Measurements from ENCODE around the gene BCL7A. TPM values are rescaled to one million over a fixed set of nuclear protein-coding genes. Genes with fewer than 3 reads are reported as not detected.
A peak's percentile ranks its signal among the peaks of the same experiment; 100 is the strongest.

The BCL7A gene
- polyA plus RNA-seq, 1 of the 3 experiments (the other 2 are of a cell fraction): 34.0 TPM

GRCh38 chr12:122064025-122064777 is 42.5 kb downstream of the BCL7A start:
- WGBS (ENCODE audit: low lambda C conversion rate): 62% methylated on average over 9 of the region's 14 CpGs
- Histone ChIP-seq H3K9me2 (no peaks in the 10 kb centered on the region), H3K4me3 (ENCODE audit: low read depth in 2 of 2, low read length in 1 of 2) (peak overlapping the region; percentile 9 to 18; a peak in 2 of 4 replicates), H3K9me3 (no peaks in the 10 kb centered on the region), H3K27me3 (ENCODE audit: insufficient read depth) (no peaks in the 10 kb centered on the region), H2AFZ (ENCODE audit: low read depth) (no peak overlapping the region), H3K4me1 (ENCODE audit: control insufficient read depth in 1 of 2, insufficient read depth in 2 of 2, low read depth in 1 of 2, low read length in 1 of 2) (peaks cover 28 to 30% of the 10 kb centered on the region in 2 experiments; a peak in 3 of 4 replicates), H3K79me2 (ENCODE audit: insufficient read depth) (peaks cover 4% of the 10 kb centered on the region; the same call in 1 of the 2 replicates), H3K27ac (ENCODE audit: low read depth in 2 of 2, low read length in 1 of 2) (peak overlapping the region; percentile 79 to 93), H4K20me1 (ENCODE audit: insufficient read depth) (no peaks in the 10 kb centered on the region), H3K36me3 (replicated peaks in 1 of 2; ENCODE audit: control insufficient read depth in 1 of 2, insufficient read depth in 2 of 2, low read length in 1 of 2) (peaks cover 3 to 18% of the 10 kb centered on the region in 2 experiments), H3K4me2 (peak overlapping the region; percentile 78), H3K9ac (peak overlapping the region; percentile 52), H3F3A (replicated peaks; ENCODE audit: insufficient read depth) (peaks cover 33% of the 10 kb centered on the region)
- ChIA-PET CTCF (interaction anchor here (0.9 to 4.9 kb wide), 4 partner anchors 10 to 59 kb away, joined by 3 to 33 read pairs (median 16); partner anchors contain the start of gene MLXIP), POLR2A (interaction anchor here (0.7 kb wide), 1 partner anchor 10 kb away, joined by 4 read pairs; no protein-coding TSS in a partner anchor)
- DNase-seq: peak; percentile 92
- peak; percentile 63 for TF ChIP-seq CTCF (IDR thresholded peaks at IDR 0.05)
- TF ChIP-seq CHD2 (IDR thresholded peaks at IDR 0.05; ENCODE audit: low read length, partially characterized antibody): peak; percentile 40
- no peak for TF ChIP-seq FOSL2 (IDR thresholded peaks at IDR 0.05; ENCODE audit: borderline replicate concordance, low read depth)
- 0 out of 2 replicates have a peak, but pooled peaks have one; percentile 27 for TF ChIP-seq SMC3 (IDR thresholded peaks at IDR 0.05; ENCODE audit: low read depth, low read length)
- no peak for TF ChIP-seq EZH2phosphoT487 (IDR thresholded peaks at IDR 0.05; ENCODE audit: borderline replicate concordance, low read depth)
- no peak for TF ChIP-seq EP300 (IDR thresholded peaks at IDR 0.05; ENCODE audit: borderline replicate concordance in 1 of 2, low read depth in 1 of 2, low read length in 1 of 2)
- TF ChIP-seq, protein P1, sequence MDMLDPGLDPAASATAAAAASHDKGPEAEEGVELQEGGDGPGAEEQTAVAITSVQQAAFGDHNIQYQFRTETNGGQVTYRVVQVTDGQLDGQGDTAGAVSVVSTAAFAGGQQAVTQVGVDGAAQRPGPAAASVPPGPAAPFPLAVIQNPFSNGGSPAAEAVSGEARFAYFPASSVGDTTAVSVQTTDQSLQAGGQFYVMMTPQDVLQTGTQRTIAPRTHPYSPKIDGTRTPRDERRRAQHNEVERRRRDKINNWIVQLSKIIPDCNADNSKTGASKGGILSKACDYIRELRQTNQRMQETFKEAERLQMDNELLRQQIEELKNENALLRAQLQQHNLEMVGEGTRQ (IDR thresholded peaks at IDR 0.05; ENCODE audit: borderline replicate concordance, low read depth, low read length): peak; percentile 73
- TF ChIP-seq TCF12 (IDR thresholded peaks at IDR 0.05): peak; percentile 67
- TF ChIP-seq, protein P2, sequence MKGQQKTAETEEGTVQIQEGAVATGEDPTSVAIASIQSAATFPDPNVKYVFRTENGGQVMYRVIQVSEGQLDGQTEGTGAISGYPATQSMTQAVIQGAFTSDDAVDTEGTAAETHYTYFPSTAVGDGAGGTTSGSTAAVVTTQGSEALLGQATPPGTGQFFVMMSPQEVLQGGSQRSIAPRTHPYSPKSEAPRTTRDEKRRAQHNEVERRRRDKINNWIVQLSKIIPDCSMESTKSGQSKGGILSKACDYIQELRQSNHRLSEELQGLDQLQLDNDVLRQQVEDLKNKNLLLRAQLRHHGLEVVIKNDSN (IDR thresholded peaks at IDR 0.05; ENCODE audit: borderline replicate concordance, low read depth): peak; percentile 93
- TF ChIP-seq, protein P3, sequence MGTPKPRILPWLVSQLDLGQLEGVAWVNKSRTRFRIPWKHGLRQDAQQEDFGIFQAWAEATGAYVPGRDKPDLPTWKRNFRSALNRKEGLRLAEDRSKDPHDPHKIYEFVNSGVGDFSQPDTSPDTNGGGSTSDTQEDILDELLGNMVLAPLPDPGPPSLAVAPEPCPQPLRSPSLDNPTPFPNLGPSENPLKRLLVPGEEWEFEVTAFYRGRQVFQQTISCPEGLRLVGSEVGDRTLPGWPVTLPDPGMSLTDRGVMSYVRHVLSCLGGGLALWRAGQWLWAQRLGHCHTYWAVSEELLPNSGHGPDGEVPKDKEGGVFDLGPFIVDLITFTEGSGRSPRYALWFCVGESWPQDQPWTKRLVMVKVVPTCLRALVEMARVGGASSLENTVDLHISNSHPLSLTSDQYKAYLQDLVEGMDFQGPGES (IDR thresholded peaks at IDR 0.05; ENCODE audit: low read depth, low read length): peak; percentile 44; the same call in 1 of the 2 replicates
- TF ChIP-seq MAX (IDR thresholded peaks at IDR 0.05; ENCODE audit: low read depth): peak; percentile 97
- TF ChIP-seq MXI1 (IDR thresholded peaks at IDR 0.05; ENCODE audit: low read depth, low read length): peak; percentile 46
- TF ChIP-seq GATA2 (CRISPR knock-in tag; IDR thresholded peaks at IDR 0.05): no peak
- TF ChIP-seq YY1 (IDR thresholded peaks at IDR 0.05; ENCODE audit: low read depth): peak; percentile 83
- TF ChIP-seq, protein P4, sequence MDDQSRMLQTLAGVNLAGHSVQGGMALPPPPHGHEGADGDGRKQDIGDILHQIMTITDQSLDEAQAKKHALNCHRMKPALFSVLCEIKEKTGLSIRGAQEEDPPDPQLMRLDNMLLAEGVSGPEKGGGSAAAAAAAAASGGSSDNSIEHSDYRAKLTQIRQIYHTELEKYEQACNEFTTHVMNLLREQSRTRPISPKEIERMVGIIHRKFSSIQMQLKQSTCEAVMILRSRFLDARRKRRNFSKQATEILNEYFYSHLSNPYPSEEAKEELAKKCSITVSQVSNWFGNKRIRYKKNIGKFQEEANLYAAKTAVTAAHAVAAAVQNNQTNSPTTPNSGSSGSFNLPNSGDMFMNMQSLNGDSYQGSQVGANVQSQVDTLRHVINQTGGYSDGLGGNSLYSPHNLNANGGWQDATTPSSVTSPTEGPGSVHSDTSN (IDR thresholded peaks at IDR 0.05): peak; percentile 56; the same call in 1 of the 2 replicates
- no peak for TF ChIP-seq ZBTB33 (IDR thresholded peaks at IDR 0.05; ENCODE audit: borderline replicate concordance, low read depth)
- TF ChIP-seq RFX5 (IDR thresholded peaks at IDR 0.05; ENCODE audit: low read length): no peak
- TF ChIP-seq RAD21 (IDR thresholded peaks at IDR 0.05; ENCODE audit: low read length): peak; percentile 54
- peak; percentile 56 for TF ChIP-seq POLR2AphosphoS5 (IDR thresholded peaks at IDR 0.05; ENCODE audit: low read depth, low read length)
